Effector memory CD4-positive, alpha-beta T cell (primary cell): Measurements from ENCODE around the gene MAGI1.

Experiments
- DNase-seq, 3 donors: peaks; one replicate each; pipeline ENCODE4 v3.0.0-alpha.2; 2020
- H3K27ac ChIP-seq: 2 replicates; pipeline ENCODE4 v1.7.0; 2013; ENCODE audit warnings: mild to moderate bottlenecking, low read length, moderate library complexity; ENCODE audit not compliant: insufficient read depth, poor library complexity, severe bottlenecking
- H3K27me3 ChIP-seq: replicated peaks from 2 replicates; pipeline ENCODE4 v1.7.0; 2013; ENCODE audit warnings: mild to moderate bottlenecking, low read length; ENCODE audit not compliant: insufficient read depth, control insufficient read depth, poor library complexity, severe bottlenecking
- H3K36me3 ChIP-seq: 2 replicates; pipeline ENCODE4 v1.7.0; 2013; ENCODE audit warnings: mild to moderate bottlenecking, low read length, moderate library complexity; ENCODE audit not compliant: control insufficient read depth, insufficient read depth
- H3K4me1 ChIP-seq: 2 replicates; pipeline ENCODE4 v1.7.0; 2013; ENCODE audit warnings: low read length, mild to moderate bottlenecking; ENCODE audit not compliant: control insufficient read depth, insufficient read depth, poor library complexity, severe bottlenecking
- H3K4me3 ChIP-seq: 2 replicates; pipeline ENCODE4 v1.7.0; 2013; ENCODE audit warnings: low read length, low read depth, mild to moderate bottlenecking; ENCODE audit not compliant: insufficient read depth, poor library complexity, severe bottlenecking
- H3K9me3 ChIP-seq: 2 replicates; pipeline ENCODE4 v1.7.0; 2013; ENCODE audit warnings: mild to moderate bottlenecking, low read length, moderate library complexity; ENCODE audit not compliant: control insufficient read depth

The MAGI1 gene

DNA sequence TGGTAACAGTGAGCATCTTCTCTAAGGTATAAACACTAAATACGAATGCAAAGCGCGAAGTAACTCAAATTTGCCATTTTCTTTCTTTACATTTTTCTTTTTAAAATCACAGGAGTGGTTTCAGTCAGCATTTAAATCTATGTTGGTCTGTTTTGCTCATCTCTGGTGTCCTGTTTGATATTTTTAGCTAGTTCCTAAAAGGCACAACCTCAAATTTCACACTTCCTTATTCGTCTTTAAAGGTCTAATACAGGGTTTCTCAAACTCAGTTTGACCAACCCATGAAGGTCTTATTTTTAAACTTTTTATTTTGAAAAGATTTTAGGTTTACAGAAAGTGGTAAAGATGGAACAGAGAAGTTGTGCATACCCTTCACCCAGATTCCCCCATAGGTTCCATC lies 201.1 kb downstream of the MAGI1 start:
- no peak for DNase-seq
- H3K9me3 ChIP-seq: no peaks in the 10 kb centered on the region
- H3K27ac ChIP-seq: no peak overlapping the region
- no peaks in the 10 kb centered on the region for H3K4me1 ChIP-seq
- H3K36me3 ChIP-seq: no peaks in the 10 kb centered on the region
- H3K4me3 ChIP-seq: no peak overlapping the region
- H3K27me3 ChIP-seq: no peaks in the 10 kb centered on the region

DNA sequence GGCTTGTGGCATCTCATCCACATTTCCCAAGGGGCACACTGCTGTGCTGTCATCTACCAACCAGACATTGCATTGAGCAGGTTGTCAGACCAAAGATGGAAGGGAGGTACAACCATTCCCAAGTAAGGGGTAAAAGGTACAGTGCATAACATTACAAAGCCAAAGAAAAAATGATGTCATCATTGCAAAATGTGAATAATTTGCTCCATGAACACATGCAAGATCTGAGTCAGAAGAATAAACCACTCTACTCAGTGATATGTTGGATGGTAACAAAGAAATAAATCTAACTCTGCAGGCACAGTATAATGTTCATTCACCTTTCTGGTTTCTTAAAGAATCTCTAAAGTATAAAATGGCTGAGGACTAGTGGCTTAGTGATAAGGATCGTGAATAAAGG lies 202.7 kb downstream of the MAGI1 start:
- Histone ChIP-seq H3K4me3 (no peak overlapping the region), H3K27me3 (no peaks in the 10 kb centered on the region), H3K36me3 (no peaks in the 10 kb centered on the region), H3K4me1 (no peaks in the 10 kb centered on the region), H3K27ac (no peak overlapping the region), H3K9me3 (no peaks in the 10 kb centered on the region)
- no peak for DNase-seq

DNA sequence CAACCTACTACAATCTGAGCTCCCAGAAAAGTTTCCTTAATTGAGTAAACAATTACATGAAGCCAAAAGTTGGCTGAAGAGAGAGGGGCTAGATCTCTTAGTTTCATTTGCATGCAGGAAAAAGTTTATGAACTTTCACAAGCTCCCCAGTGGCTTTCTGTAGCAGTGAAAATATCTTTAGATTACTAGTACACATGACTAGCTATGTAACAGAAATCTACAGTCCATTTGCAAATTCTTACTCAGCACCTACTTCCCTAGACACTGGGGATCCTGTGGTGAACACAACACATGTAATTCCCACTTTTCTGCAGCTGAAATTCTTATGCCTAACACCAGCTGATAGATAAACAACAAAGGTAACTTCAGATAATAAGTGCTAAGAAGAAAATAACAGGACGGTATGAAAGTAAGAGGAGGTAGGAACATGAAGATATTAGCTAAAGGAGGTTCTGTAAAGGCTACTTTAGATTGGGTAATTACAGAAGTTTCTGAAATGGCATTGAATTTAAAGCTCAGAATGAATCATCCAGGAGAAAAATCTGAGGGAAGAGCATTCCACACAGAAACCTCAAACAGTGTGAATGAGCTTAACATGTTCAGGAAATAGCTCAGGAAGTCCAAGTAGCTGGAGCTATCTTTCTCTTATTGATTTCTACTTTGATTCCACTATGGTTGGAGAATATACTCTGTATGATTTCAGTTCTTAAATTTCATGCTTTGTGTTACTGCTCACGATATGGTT lies 204.8 kb downstream of the MAGI1 start:
- Histone ChIP-seq H3K27ac (no peak overlapping the region), H3K4me3 (no peak overlapping the region), H3K36me3 (no peaks in the 10 kb centered on the region), H3K27me3 (no peaks in the 10 kb centered on the region), H3K4me1 (no peaks in the 10 kb centered on the region), H3K9me3 (no peaks in the 10 kb centered on the region)
- DNase-seq: no peak

DNA sequence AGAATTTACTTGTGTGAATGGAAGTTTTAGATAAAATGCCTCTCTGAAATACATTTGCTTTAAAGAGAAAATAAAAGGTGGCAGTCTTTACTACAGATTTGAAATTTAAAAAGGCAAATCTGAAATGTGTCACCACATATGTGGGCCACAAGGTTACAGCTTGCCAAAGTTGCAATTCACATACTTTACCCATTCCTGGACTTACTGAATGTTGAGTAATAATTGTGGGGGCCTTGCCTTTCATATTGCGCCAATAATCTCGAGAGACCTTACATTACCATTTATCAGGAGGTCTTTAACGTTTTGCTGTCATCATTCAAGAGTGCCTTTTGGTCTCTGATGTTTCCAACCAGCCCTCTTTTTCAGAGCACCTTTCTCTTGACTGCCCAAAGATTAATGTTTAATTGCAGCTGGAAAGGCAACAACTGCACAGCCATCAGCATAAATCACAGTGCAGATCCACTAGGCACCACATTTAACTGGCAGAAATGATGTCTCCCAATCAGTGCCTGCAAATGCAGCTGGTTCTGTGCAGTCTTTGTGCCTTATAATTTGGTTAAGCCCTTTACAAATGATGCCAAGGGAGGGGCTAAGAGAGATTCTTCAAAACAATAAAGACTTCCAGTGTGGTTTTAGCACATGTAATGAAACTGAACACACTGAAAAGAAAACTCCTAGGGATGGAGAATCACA lies 206.8 kb downstream of the MAGI1 start:
- no peak for DNase-seq

DNA sequence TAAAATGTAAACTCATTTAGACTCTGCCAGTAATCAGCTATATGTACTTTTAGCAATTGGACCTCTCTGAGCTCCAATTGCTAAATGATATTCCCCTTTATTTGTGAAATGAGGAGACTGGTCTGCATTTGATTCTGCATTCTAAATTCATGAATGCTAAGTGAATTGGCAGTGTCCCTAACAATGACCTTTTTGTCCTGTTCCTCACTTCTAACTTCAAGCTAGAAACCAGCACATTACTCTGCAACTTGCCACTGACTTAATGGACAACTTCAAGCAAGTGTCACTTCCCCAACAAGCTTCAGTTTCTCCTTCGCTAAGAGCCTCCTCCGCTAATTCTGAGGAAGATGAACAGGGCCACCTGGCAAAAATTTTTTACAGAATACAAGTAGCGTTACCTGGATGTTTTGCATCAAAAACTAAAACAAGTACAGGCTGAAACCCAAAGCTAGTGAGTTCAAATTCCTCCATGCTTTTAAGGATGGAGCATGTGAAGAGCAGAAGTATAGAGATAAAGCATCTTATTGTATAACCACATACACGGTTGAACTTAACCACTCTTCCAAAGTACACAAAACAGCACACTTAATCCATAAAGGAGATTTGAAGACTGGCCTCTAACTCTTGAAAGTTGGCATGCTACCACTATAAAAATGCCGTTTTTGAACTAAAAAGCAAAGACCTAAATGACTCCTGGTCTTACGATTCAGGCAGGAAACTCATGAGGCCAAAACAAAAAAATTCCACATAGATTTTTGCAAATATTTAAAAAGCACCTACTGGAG lies 207.6 kb downstream of the MAGI1 start:
- no peak overlapping the region for H3K4me3 ChIP-seq
- H3K9me3 ChIP-seq: no peaks in the 10 kb centered on the region
- no peak for DNase-seq
- H3K36me3 ChIP-seq: no peaks in the 10 kb centered on the region
- no peaks in the 10 kb centered on the region for H3K27me3 ChIP-seq
- H3K4me1 ChIP-seq: no peaks in the 10 kb centered on the region
- H3K27ac ChIP-seq: no peak overlapping the region

More for the DNA sequence above, 206.8 kb downstream of the MAGI1 start:
- no peaks in the 10 kb centered on the region for H3K36me3 ChIP-seq
- no peaks in the 10 kb centered on the region for H3K9me3 ChIP-seq
- no peaks in the 10 kb centered on the region for H3K27me3 ChIP-seq
- H3K4me1 ChIP-seq: no peaks in the 10 kb centered on the region
- no peak overlapping the region for H3K27ac ChIP-seq
- no peak overlapping the region for H3K4me3 ChIP-seq

DNA sequence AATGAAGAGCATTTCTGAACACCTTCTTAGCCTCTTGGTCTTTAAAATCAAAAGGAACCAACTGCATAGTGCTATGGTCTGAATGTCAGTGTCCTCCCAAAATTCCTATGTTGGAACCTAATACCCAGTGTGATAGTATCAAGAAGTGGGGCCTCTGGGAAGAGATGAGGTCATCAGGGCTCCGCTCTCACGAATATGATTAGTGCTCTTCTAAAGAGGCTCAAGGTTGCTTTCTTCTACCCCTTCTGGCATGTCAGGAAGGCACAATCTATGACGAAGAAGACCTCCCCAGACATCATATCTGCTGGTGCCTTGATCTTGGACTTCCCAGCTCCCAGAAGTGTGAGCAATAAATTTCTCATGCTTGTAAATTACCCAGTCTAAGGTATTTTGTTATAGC lies 209.5 kb downstream of the MAGI1 start:
- no peaks in the 10 kb centered on the region for H3K9me3 ChIP-seq
- no peak overlapping the region for H3K27ac ChIP-seq
- DNase-seq: no peak
- H3K4me3 ChIP-seq: no peak overlapping the region
- no peaks in the 10 kb centered on the region for H3K4me1 ChIP-seq
- no peaks in the 10 kb centered on the region for H3K27me3 ChIP-seq
- no peaks in the 10 kb centered on the region for H3K36me3 ChIP-seq

DNA sequence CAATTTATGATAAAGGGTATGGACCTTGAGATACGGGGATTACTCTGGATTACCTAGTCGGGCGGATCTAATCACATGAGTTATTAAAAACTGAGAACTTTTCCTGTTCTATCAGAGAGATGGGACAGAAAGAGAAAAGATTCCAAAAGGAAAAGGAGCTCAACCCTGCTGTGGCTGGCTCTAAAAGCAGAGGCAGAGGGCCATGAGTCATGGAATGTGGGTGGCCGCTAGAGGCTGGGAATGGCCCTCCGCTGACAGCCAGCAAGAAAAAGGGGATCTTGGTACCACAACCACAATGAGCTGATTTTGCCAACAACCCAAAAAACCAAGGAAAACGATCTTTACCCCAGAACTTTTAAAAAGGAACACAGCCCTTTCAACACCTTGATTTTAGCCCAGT lies 210.0 kb downstream of the MAGI1 start:
- Histone ChIP-seq H3K27ac (no peak overlapping the region), H3K4me1 (no peaks in the 10 kb centered on the region), H3K36me3 (no peaks in the 10 kb centered on the region), H3K9me3 (no peaks in the 10 kb centered on the region), H3K27me3 (no peaks in the 10 kb centered on the region), H3K4me3 (no peak overlapping the region)
- DNase-seq: no peak

DNA sequence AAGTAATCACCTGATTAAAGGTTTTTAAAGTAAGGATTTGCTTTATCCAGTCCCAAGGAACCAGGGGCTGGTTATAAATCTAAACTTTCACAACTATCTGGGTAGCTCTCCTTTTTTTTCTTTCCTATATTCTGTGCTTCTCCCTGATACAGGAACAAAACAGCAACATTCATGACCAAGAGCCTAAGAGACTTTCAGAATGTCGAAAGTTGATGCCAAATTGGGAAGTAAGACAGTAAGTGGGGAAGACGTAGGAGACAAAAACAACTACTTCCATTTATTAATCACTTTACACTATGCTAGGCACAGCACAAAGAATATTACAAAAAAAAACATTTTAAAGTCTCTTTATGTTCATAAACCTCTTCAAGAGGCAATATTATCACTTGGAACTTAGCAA lies 211.6 kb downstream of the MAGI1 start:
- Histone ChIP-seq H3K4me1 (no peaks in the 10 kb centered on the region), H3K27ac (no peak overlapping the region), H3K27me3 (no peaks in the 10 kb centered on the region), H3K36me3 (no peaks in the 10 kb centered on the region), H3K4me3 (no peak overlapping the region), H3K9me3 (no peaks in the 10 kb centered on the region)
- DNase-seq: no peak

DNA sequence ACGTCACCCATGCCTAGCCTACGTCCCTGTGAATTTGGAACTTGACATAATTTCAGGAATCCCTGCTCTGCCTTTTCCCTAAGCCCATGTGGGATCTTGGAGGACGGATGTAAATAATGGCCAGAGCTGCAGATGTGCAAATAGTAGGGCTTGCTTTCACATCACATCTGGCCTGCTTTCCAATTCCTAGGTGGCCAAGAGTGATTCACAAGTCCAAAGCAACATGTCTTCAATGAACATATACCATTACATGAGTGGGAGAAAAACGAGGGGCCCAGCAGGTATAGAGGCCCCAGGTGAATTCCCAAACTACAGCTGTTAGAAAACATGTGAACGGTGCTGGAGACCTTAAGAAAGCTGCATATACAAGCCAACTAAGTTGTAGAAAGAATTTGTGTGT lies 214.6 kb downstream of the MAGI1 start:
- no peaks in the 10 kb centered on the region for H3K4me1 ChIP-seq
- H3K4me3 ChIP-seq: no peak overlapping the region
- no peak for DNase-seq
- no peaks in the 10 kb centered on the region for H3K9me3 ChIP-seq
- H3K27ac ChIP-seq: no peak overlapping the region
- no peaks in the 10 kb centered on the region for H3K27me3 ChIP-seq
- no peaks in the 10 kb centered on the region for H3K36me3 ChIP-seq

DNA sequence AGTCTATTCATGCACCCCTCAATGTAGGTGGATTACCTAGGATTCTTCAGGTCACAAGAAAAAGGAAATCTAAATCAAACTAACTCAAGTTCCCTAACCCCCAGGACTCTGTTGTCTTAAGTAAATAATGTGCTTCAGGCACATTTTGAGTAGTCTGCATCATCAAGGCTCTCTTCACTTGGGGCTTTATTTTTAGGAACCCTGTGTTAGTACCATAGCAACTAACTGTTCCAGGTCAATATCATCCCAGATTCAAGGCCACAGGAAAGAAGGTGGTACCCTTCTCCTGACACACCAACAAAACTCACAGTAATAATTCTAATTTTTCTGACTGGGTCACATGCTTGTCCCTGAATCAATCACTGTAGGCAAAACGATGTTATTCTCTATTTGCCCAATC lies 218.1 kb downstream of the MAGI1 start:
- Histone ChIP-seq H3K27ac (no peak overlapping the region), H3K27me3 (no peaks in the 10 kb centered on the region), H3K4me3 (no peak overlapping the region), H3K36me3 (no peaks in the 10 kb centered on the region), H3K9me3 (no peaks in the 10 kb centered on the region), H3K4me1 (no peaks in the 10 kb centered on the region)
- DNase-seq: no peak
